GM10266 (cell line): ENCODE data around the gene PIAS2.

Experiments used
- DNase-seq: peaks from one replicate; pipeline ENCODE4 v3.0.0; 2012; ENCODE audit errors: extremely low spot score
- CTCF ChIP-seq: IDR thresholded peaks from 2 replicates; pipeline ENCODE4 v1.5.1; 2012; ENCODE audit warnings: mild to moderate bottlenecking, low read depth; ENCODE audit not compliant: control insufficient read depth, insufficient read depth; ENCODE audit errors: missing control alignments

Gene PIAS2

GRCh38 chr18:46759890-46760289 lies 157.4 kb downstream of the PIAS2 start:
- TF ChIP-seq CTCF: no peak
- no peak for DNase-seq

DNA sequence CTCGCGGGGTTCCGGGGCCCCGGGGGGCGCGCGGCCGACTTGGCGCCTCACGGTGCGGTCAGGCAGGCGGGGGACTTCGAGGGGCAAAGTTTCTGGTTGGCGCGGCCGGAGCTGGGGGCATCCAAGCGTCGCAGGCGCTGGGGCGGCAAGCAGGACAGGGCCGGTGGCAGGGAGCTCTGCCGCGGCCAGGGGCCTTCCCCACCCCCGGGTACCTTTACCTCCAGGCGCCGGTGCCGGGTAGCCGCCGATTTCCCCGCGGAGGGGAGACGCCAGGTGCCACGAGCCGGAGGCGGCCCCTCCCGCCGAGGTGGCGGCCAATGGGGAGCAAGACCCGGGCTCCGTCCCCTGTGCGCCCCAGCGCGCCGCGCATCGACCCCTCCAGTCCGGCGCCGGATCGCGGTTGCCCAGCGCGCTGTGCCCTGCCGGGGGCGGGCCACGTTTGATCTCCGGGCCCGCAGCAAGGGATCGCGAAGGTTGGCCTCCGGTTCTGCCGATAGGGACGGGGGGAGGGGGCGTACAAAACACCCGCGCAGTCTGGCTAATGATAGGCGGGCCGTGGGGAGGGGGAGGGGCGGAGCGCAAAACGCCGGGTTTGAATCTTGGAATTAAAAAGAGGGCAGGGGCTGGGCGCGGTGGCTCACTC lies 160.6 kb downstream of the PIAS2 start, which contains the start of gene ST8SIA5:
ST8SIA5 (minus strand) TSS at position 495 of the 643 bp plus-strand sequence. CDS start 545 bp downstream, outside the sequence.
- DNase-seq: peak; percentile 54

GRCh38 chr18:46756025-46756558 lies 161.2 kb downstream of the PIAS2 start:
- no peak for TF ChIP-seq CTCF
- DNase-seq: peak; percentile 21

More for the DNA sequence above, 160.6 kb downstream of the PIAS2 start, which contains the start of gene ST8SIA5:
- no peak for TF ChIP-seq CTCF

- peak; percentile 23 for DNase-seq
- TF ChIP-seq CTCF: no peak
These were observed 161.8 kb downstream of the PIAS2 start for GRCh38 chr18:46755315-46756024.

DNA sequence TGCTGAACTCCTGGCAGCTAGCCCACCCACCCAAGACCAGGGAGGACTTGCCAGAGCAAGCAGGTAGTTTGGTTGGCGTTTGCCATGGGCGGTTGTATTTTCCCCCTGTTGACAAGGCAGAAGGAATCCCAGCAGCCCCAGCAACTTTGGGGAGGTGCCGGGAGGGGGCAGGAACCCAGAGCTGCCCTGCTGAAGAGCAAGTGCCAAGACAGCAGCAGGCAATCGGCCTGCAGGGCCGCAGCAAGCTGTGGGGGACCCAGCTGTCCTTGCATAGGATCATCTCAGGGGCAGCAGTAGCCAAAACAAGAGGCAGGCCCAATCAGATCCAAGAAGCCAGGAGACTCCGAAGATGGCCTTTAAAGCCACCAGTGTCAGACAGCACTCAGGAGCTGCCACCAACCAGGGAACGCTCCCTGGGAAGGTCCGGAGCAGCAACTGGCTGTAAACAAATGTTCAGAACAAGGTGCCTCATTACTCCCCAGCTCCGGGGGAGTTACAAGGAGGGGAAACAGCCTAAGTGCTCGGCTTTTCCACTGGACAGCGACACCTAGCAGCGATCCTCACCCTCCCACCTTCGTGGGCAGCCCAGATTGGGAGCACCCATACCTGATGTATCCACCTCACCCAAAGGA lies 162.5 kb downstream of the PIAS2 start:
- DNase-seq: peak; percentile 30
- TF ChIP-seq CTCF: no peak

- no peak for TF ChIP-seq CTCF
- peak; percentile 61 for DNase-seq
These were observed 163.1 kb downstream of the PIAS2 start for GRCh38 chr18:46754188-46754587.
